T follicular helper cell (primary cell): ENCODE results near the gene TEX2.
"Not testable (repeated sequence)": the region's sequence is repeated elsewhere in the genome, so short reads cannot be mapped to it uniquely, and the experiment has no call there.

Experiments
- DNase-seq: peaks from one replicate; pipeline ENCODE4 v3.0.0-alpha.2; 2020; ENCODE audit warnings: low read depth

Gene TEX2

DNA sequence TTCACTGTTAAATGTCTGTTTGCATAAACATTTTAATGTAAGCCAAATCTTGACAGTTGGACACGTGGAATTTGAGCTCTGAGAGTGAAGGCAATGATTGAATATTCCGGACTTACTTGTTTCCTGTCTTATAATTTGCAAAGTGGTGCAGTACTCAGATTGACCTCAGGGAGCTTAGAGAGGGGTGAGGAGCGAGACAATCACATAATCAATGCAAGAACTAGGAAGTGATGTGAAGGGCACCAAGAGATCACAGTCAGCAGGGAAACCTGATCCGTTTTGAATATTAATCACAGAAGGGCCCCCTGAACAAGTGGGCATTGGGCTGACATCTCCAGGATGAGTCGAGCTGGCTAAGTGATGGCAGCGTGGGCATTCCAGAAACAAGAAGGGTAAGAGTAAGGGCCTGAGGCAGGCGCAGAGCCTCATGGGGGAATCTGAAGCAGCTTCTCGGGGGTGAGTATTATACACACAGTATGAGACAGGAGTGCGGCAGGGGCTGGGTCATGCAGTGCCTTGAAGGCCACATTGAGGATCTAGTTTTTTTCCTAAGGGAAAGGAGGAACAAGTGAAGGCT, 26.1 kb downstream of the TEX2 start:
- no peak for DNase-seq

DNA sequence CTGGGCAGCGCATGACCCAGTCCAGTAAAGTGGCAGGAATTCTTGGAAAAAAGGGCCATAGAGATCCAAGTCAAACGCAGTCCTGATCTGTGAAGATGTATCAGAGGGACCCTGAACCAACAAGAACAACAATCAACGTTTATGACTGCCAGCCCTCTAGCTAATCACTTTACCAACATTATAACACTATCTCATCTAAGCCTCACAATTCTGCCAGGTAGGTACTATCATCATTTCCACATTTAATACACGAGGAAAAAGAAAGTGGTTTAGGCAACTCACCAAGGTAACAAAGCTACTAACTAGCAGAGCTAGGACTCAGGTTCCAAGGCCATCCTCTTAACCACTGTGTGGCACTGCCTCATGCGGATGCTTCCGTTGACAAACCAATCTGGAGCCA, 28.1 kb downstream of the TEX2 start:
- DNase-seq = no peak

DNA sequence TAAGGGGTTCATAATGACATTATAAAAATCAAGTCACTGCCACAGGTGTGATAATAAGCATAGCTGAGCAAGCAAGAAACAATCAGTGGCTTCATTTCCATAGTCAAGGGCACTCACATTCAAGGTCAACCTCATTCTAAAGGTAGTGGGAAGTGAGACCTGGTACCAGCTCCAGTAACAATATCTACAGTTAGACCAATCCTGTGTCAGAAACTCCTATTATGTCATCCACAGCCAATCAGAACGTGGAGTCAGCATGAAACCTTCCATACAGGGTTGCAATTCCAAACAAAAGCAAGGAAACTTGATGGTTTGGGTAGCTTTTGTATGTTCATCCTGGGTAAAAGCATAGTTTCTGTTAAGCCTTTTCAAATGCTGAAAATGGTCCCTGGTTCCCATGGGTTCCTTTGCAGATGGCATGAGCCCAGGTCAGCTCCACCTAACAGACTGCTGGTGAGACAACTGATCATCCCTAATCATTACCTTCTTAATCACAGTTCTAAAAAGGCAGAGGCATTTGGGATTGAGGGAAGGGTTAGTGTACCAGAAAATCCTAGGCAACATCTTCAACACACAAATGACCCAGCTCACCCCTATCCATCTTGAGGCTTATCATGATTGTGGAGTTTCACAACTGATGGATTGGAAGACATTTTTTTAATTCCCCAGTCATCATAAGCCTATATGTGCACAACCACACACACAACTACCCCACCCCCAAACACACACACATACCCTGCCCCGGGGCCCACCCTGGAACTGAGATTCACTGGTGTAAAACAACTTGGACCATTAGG, 30.4 kb downstream of the TEX2 start:
- no peak for DNase-seq

DNA sequence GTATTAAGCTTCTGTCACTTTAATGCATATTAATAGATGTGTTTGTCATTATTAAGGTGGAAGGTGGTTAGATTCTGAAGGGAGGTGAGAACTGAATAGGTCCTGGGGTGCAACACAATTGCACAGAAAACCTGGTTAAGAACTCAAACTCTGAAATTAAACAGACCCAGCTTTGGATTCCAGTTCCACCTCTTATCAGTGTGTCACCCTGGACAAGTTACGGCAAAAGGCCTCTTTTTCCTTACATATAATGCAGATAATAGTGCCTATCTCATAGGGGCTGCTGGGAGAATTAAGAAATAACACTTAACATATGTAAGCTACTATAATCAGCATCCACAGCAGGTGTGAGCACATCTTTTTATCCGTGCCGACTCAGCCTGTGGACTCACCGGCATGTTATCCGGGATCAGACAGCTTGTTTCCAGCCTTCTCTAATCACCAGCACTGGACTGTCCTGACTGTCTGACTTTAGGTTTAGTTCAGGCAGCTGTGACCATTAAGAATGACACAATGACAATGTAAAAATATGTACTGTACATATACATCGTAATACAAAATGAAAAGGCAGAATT, 31.4 kb downstream of the TEX2 start:
- no peak for DNase-seq

DNA sequence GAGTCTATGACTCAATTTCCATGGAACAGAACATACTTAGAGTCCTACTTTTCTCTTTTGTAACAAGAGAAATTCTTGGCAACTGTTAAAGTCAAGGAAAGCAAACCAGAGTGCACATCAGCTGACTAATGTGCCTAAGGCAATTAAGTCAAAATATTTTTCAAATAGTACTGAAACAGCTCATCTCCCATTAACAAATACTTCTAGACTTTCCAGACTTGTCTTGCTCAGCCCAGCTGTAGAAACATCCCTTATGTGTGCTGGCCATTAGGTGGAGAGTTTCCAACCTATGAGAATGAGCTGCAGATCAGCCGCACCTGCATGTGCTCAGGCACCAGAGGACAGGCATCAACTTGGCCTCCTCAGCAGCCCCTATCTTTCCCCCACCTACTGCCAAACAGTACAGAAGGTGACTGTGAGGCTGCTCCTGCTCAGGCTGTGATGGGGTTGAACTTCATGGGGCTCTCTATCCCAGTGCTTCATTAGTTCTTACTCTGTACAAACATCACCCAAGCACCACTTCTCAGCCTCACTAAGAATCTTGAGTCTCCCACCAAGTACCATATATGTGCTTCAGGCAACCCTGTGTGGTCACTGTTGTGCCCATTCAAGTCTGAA, 32.2 kb downstream of the TEX2 start:
- DNase-seq = no peak

DNA sequence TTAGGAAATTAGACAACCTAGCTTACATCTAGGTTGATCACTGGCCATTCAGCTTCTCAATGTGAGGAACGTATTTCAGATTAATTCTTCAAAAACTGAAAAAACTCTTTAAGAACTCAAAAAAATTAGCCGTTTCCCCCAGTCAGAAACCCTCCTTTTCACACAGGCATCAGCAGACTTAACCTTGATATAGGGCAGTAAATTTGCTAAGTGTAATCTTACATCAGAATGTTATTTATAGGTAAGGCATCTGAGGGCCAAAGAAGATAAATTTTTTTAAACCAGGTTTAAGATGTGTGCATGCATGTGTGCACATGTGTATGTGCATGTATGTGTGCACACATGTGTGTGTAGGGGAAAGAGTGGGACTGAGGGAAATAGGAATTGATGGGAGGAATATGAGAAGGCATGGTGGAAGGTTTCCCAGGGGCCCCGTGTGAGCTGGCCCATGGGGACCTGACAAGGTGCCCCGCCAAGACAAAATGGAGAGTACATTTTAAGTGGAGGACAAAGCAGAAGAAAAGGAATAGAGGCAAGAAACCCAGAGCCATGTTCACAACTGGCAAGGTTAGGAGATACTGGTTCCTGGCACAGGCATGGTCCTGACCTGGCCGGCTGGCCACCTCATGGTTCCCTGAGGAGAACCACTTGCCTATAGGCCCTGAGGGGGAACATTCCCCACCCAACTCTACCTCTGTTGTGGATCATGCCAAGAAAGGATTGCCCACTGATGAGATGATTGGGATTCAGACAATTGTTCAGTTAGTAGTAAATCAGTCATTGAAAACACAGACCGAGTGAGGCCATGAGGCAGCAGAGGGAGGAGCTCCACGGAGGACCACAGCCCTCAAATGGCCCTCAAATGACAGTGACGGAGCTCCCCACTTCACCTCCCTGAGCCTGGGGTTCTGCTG, 33.0 kb downstream of the TEX2 start:
- DNase-seq = no peak

DNA sequence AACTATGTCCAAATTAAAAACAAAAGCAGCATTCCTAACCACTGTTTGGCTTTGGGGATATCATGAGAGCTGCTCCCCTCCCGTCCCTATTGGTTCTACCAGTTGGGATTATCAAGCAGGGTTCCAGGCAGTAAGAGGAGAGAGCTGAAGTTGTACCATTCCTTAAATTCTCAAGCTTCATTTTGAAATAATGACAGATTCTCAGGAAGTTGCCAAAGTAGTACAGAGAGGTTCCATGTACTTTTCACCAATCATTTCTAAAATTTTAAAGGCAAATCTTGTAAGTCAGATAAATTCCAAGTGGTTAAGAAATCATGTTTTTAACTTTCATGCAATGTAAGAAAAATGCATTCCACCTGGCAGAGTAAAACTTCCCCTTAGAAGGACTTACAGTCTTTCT, 36.9 kb downstream of the TEX2 start:
- DNase-seq = no peak

DNA sequence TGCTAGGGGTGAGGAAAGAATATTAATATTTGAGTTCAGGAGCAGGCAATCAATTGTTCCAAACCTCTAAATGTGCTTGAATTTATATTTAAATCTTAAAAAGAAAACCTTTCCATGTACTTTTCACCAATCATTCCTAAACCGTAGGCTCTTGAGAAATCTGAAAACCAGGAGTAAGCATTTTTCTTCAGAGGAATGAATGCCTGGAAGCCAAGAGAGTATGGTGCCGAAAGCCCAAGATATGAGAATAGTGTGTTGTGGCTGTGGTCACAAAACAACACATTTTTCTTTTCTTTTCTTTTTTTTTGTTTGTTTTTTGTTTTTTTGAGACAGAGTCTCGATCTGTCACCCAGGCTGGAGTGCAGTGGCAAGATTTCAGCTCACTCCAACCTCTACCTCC, 37.6 kb downstream of the TEX2 start:
- DNase-seq = no peak

DNA sequence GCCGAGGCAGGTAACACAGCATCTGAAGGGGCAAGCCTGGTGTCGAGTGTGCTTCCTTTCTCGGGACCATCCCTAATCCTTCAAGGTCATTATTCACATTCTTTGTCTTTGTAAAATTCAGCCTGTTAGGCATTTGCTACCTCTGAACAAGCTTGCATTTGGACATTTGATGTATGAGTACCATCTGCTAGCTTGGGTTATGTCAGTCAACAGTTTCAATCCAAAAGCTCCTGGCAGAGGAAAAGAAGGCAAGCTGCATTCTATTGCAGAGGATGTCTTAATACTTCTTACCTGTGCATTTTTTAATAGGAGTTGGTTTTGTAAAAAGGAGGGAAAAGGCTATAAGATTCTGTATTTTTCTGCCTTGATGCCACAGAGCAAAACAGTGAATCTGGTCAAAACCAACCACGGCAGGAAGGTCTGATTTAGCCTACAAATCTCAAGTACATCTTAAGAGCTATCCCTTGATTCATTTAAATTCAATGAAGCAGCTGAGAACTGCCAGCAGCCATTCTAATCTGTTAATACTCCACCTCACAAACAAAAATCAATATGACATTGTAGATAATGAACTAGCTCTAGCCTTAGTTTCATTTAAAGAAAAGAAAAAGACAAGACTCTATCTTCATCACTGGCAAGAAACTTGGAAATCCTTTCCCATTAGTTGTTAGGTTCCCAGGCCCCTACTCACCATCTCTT, 39.0 kb downstream of the TEX2 start:
- DNase-seq = no peak

DNA sequence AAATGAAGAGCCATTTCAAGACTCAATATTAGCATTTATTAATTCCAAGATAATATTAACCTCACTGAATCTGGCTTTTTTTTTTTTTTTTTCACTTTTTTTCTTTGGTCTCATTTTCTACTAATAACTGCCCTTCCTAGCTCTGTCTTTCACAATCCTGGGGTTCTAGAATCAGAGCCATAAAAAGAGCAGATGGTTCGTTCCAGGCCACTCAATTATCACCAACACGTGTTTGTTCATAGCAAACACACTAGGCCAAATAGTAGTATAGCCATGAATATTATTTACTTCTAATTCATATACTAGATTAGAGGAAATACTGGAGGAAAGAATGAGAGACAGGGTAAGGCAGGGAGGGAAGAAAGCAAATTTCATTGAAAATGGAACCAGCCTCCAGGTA, 39.8 kb downstream of the TEX2 start:
- no peak for DNase-seq

DNA sequence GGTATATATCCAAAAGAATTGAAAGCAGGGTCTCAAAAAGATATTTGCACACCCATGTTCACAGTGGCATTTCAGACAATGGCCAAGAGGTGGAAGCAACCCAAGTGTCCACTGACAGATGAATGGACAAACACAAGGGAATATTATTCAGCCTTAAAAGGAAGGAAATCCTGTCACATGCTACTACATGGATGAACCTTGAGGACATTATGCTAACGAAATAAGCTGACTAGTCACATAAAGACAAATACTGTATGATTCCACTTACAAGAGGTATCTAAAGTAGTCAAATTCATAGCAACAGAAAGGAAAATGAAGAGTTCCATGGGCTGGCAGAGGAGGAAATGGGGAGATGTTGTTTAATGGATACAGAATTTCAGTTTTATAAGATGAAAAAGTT, 41.4 kb downstream of the TEX2 start:
- no peak for DNase-seq

DNA sequence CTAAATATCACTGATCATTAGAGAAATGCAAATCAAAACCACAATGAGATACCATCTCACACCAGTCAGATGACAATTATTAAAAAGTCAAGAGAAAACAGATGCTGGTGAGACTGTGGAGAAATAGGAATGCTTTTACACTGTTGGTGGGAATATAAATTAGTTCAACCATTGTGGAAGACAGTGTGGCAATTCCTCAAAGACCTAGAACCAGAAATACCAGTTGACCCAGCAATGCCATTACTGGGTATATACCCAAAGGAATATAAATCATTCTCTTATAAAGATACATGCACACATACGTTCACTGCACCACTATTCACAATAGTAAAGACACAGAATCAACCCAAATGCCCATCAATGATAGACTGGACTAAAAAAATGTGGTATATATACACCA, 42.5 kb downstream of the TEX2 start:
- not testable (repeated sequence) for DNase-seq

DNA sequence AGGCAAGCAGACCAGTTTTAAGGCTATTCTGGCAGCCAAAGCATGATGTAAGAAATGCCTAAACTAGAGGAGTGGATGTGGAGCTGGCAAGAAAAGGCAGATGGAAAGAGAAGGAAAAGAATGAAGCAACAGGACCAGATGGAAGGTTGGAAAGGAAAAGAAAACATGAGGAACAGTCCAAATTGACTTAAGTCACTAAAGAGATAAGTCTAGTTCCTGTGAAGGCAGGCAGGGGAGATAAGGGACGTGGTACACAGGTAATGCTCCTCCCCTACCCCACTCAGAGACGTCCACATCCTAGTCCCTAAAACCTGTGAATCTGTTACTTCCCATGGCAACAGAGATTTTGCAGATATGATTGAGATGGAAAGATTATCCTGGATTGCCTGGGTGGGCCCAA, 43.5 kb downstream of the TEX2 start:
- DNase-seq = no peak

DNA sequence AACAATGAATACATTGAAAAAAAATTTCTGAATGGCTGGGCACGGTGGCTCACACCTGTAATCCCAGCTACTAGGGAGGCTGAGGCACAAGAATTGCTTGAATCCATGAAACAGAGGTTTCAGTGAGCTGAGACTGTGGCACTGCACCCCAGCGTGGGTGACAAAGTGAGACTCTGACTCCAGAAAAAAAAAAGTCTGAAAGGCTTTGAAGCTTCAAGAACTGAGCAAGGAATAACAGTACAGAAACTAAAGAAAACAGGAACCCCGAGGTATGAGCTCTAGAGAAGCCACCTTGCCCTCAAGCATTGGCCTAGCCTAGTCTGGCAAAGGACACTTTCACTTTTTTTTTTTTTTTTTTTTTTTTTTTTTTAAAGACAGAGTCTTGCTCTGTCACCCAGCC, 45.0 kb downstream of the TEX2 start:
- DNase-seq = no peak

DNA sequence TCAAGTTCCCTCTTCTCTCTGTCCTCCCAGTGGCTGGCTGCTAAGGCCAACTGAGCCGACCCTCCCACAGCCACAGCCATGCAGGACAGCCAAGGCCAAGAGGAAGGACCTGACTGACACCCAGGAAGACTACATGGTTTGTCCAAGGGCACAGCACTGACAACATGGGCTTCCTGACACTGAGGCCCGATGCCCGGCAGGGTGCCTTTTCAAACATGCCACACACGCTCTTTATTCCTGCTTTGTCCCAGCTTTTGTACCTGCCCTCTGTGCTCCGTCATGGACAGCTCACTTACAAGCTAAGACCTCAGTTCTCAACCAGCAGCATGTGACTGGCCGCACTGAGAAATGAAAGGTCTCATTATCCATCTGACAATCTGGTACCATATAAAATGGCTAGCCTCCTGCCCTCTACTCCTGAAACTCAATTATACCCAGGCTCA, 45.8 kb downstream of the TEX2 start:
- no peak for DNase-seq

DNA sequence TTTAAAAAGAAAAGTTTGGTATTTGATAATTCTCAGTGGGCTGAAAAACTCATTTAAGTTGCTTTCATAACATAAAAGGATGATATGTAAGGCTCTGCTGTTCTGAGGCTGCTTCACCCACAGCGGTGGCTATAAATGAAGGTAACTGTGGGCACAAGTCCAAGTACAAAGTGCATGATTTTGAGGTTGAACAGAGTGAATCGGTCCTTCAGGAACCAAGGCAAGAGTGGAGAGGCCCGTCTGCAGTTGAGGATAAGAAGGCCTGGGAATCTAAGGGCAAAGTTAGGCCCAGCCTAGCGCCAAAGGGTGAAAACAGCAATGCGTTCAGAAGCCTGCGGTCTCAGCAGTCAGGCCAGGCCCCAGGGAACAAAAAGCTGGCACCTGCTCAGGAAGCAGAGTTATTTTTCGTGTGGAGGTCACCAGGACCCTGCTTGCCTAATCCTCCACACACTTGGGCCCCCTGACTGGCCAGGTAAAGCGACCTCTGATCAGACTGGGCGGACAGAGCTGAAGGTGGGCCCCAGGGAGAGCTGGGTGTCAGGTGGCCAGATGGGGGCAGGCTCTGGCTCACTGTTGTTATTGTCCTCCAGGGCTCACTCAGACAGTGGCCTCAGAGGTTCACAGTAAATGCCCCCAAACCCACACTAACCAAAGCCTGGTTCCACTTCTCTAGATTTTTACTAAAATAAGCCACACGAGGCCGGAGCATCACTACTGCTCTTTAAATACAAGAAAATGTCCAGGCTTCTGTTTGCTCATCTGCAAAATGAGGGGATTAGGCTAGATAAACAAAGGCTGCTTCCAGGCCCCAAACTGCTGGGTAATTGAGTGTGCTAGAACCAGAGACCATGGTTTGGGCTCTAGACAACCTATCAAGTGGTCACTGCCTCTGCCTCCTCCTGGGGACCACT, 46.5 kb downstream of the TEX2 start:
- no peak for DNase-seq

DNA sequence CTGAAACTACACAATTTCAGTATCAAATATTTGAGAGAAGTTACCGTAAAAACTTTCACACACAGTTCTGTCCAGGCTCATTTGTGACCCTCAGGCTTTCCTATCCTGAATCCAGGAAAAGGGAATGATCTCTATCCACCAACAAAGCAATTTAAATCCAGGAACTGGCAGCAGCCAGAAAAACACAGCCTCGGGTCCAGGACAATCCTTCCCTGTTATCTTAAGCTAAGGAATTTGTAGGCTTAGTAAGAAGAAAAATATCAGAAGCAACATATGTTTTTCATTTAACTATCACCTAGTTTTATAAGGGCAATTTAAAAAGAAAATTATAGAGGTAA, 47.1 kb downstream of the TEX2 start:
- DNase-seq = no peak

DNA sequence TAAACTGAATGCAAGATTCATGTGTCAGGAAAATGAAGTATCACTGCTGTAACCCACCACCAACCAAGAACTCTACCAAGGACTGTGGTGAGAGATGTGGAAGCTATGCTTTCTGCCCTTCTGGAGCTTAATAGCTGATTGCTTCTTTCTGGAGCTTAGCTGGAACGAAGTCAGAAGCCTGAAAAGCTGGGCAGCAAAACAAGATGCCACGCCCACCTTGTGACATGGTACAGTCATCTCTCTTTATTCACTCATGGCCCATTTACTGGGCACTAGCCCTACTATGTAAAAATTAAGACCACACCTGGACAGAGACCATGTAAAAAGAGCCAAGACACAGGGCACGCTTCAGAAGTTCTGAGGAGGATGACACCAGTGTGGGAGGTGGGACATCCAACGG, 48.1 kb downstream of the TEX2 start:
- no peak for DNase-seq

DNA sequence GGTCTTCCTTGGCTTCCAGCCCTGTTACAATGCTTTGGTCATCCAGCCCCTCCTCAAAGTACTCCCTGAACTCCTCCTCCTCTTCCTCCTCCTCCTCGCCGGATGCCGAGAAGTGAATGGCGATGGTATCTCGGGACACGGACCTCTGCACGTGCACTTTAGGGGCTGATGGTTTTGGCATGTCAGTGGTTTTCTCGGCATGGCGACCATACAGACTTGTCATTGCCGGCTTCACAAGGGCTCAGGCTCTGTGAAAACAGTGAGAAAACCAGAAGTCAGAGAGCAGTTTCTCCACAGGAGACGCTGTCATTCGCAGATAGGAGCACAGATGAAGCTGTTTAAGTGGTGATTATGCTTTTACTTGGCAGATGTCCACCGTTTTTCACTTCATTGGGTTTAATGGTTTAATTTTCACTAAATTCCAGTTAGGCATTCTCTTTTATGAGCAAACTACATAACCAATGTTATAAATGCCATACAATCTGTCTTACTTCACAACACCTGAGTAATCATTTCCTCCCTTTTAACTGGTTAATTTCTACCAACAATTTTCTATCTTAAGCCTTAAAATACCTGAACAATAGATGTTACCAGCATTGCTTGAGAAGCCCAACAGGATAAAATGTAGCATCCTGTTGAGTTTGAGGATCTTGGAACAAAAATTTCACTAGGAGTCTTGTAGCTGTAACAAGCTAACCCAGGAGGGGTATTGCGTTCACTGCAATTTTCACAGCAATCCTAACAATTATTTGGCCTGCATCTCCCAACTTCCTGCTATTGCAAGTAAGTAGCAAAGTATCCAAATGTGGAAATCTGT, 48.9 kb downstream of the TEX2 start:
- no peak for DNase-seq

DNA sequence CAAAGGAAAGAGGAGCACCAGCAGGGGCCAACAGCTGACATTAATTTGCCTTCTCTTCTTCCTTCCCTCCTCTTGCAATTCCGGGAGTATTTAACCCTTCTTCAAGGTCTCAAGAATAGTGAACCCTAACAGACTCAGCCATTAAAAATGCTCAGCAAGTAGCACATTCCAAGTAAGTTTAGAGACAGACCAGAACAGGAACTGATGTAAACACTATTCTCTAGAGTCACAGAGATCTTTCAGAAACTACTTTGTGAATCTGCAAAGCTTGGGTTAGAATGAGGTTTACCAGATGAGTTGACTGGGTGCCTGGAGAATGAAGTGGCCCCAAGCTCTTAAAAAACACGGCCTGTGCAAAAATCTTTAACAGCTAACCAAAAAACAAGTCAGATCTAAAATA, 50.9 kb downstream of the TEX2 start:
- DNase-seq = no peak
